ENCODE measurements around the gene CTNNAL1.
A peak's percentile ranks its signal among the peaks of the same experiment; 100 is the strongest.
"Not testable (repeated sequence)": the region's sequence is repeated elsewhere in the genome, so short reads cannot be mapped to it uniquely, and the experiment has no call there.

Gene CTNNAL1

GRCh38 chr9:108980893-108981292 lies 32.4 kb downstream of the CTNNAL1 start:
- no peak for DNase-seq

GRCh38 chr9:108978205-108978604 lies 35.1 kb downstream of the CTNNAL1 start:
- no peak for DNase-seq

GRCh38 chr9:108973895-108974294 lies 39.4 kb downstream of the CTNNAL1 start:
- DNase-seq = no peak

- no peak for DNase-seq
Observed at GRCh38 chr9:108972626-108973209, 40.6 kb downstream of the CTNNAL1 start.

GRCh38 chr9:108972186-108972585 lies 41.1 kb downstream of the CTNNAL1 start:
- DNase-seq = no peak

GRCh38 chr9:108971392-108971791 lies 41.9 kb downstream of the CTNNAL1 start:
- not testable (repeated sequence) for DNase-seq

GRCh38 chr9:108967916-108968315 lies 45.4 kb downstream of the CTNNAL1 start:
- no peak for DNase-seq

GRCh38 chr9:108963459-108964143 lies 49.7 kb downstream of the CTNNAL1 start:
- DNase-seq = no peak

- no peak for DNase-seq
Observed at GRCh38 chr9:108961151-108961550, 52.1 kb downstream of the CTNNAL1 start.

- no peak for DNase-seq
Observed at GRCh38 chr9:108960331-108960730, 53.0 kb downstream of the CTNNAL1 start.

GRCh38 chr9:108956631-108957026 lies 56.7 kb downstream of the CTNNAL1 start:
- no peak for DNase-seq

GRCh38 chr9:108956022-108956630 lies 57.2 kb downstream of the CTNNAL1 start:
- no peak for DNase-seq

GRCh38 chr9:108953983-108954574 lies 59.2 kb downstream of the CTNNAL1 start:
- DNase-seq = no peak

GRCh38 chr9:108951578-108951977 lies 61.7 kb downstream of the CTNNAL1 start:
- DNase-seq = no peak

GRCh38 chr9:108950168-108950567 lies 63.1 kb downstream of the CTNNAL1 start:
- no peak for DNase-seq

- DNase-seq = no peak
Observed at GRCh38 chr9:108939975-108940374, 73.3 kb downstream of the CTNNAL1 start.

GRCh38 chr9:108937561-108938305 lies 75.6 kb downstream of the CTNNAL1 start:
- no peak for DNase-seq

GRCh38 chr9:108934323-108934893 lies 78.9 kb downstream of the CTNNAL1 start, which contains the start of gene ABITRAM:
ABITRAM (plus strand) TSS chr9:108934400; CDS start chr9:108934487, 87 bp downstream.
- peak; percentile 58 for DNase-seq

GRCh38 chr9:108933718-108934322 lies 79.5 kb downstream of the CTNNAL1 start, which contains the start of gene ELP1:
ELP1 (minus strand) TSS chr9:108934124; CDS start chr9:108931146, 2,978 bp downstream.
- peak; percentile 84 for DNase-seq

GRCh38 chr9:108933231-108933717 lies 80.0 kb downstream of the CTNNAL1 start:
- DNase-seq = no peak

- no peak for DNase-seq
Observed at GRCh38 chr9:108928386-108928785, 84.9 kb downstream of the CTNNAL1 start.

- no peak for DNase-seq
Observed at GRCh38 chr9:108924466-108924865, 88.8 kb downstream of the CTNNAL1 start.
